Measurements from ENCODE around the gene SNAP91.

GRCh38 chr6:83574783-83575182, 134.1 kb downstream of the SNAP91 start:
- TF ChIP-seq CTCF (IDR thresholded peaks at IDR 0.05; ENCODE audit: extremely low read depth in 1 of 2, insufficient read depth in 1 of 2, low read depth in 1 of 2, low read length in 2 of 2) (no peak), POLR2A (IDR thresholded peaks at IDR 0.05; ENCODE audit: low read depth, low read length) (no peak), POLR2AphosphoS5 (IDR thresholded peaks at IDR 0.05; ENCODE audit: insufficient read depth, low read depth, low read length) (no peak), FOS (IDR thresholded peaks at IDR 0.05; ENCODE audit: borderline replicate concordance, insufficient read depth, low read length) (no peak), MAX (IDR thresholded peaks at IDR 0.05; ENCODE audit: insufficient read depth, insufficient read length) (no peak), EZH2 (IDR thresholded peaks at IDR 0.05; ENCODE audit: borderline replicate concordance, low read depth, low read length, severe bottlenecking) (no peak), JUN (IDR thresholded peaks at IDR 0.05; ENCODE audit: borderline replicate concordance, insufficient read depth, insufficient read length, low read depth) (no peak)
